ENCODE data around the gene CXCL5. TPM values are rescaled to one million over a fixed set of nuclear protein-coding genes. Genes with fewer than 3 reads are reported as not detected.

CXCL5 gene
- 0.28 and 0.45 TPM in 2 replicates for total RNA-seq
- long read RNA-seq, partial matches to known transcripts: 0 of 3 reads
- long read RNA-seq, other reads (novel, unspliced or antisense): 0 of 3 reads

GRCh38 chr4:73998040-73999011, at the start of gene CXCL5:
Gene CXCL5, minus strand, starts transcription at chr4:73998677. Its CDS starts 96 bp downstream, at chr4:73998581.
- H3K36me3 Mint-ChIP-seq (ENCODE audit: low read depth): no peaks in the 10 kb centered on the region
- H3K4me1 Mint-ChIP-seq: peaks cover 11% of the 10 kb centered on the region
- H3K27ac Mint-ChIP-seq (ENCODE audit: unreplicated experiment): peak within 1 kb of the TSS; percentile 50
- H3K4me3 Mint-ChIP-seq: peak within 1 kb of the TSS; percentile 82
- TF ChIP-seq CTCF (conservative IDR thresholded peaks at IDR 0.05): no peak
- peak; percentile 26 for DNase-seq (ENCODE audit: low read depth, low spot score)
- no peaks in the 10 kb centered on the region for H3K9me3 Mint-ChIP-seq
- H3K27me3 Mint-ChIP-seq (ENCODE audit: low read depth): peaks cover 43% of the 10 kb centered on the region

GRCh38 chr4:74047152-74047551, 48.7 kb upstream of the CXCL5 start:
- no peak for TF ChIP-seq CTCF (conservative IDR thresholded peaks at IDR 0.05)
- peaks cover 4% of the 10 kb centered on the region for H3K36me3 Mint-ChIP-seq (ENCODE audit: low read depth)
- H3K27me3 Mint-ChIP-seq (ENCODE audit: low read depth): peaks cover 20% of the 10 kb centered on the region
- no peaks in the 10 kb centered on the region for H3K4me1 Mint-ChIP-seq
- no peak overlapping the region for H3K27ac Mint-ChIP-seq (ENCODE audit: unreplicated experiment)
- H3K4me3 Mint-ChIP-seq: no peak overlapping the region
- H3K9me3 Mint-ChIP-seq: peaks cover 8% of the 10 kb centered on the region
- no peak for DNase-seq (ENCODE audit: low read depth, low spot score)

- no peak for TF ChIP-seq CTCF (conservative IDR thresholded peaks at IDR 0.05)
- H3K4me1 Mint-ChIP-seq: no peaks in the 10 kb centered on the region
- H3K9me3 Mint-ChIP-seq: peaks cover 8% of the 10 kb centered on the region
- no peak overlapping the region for H3K27ac Mint-ChIP-seq (ENCODE audit: unreplicated experiment)
- H3K27me3 Mint-ChIP-seq (ENCODE audit: low read depth): peaks cover 29% of the 10 kb centered on the region
- H3K36me3 Mint-ChIP-seq (ENCODE audit: low read depth): peaks cover 4% of the 10 kb centered on the region
- no peak for DNase-seq (ENCODE audit: low read depth, low spot score)
- no peak overlapping the region for H3K4me3 Mint-ChIP-seq
These were observed 47.3 kb upstream of the CXCL5 start for GRCh38 chr4:74045772-74046171.

- H3K4me3 Mint-ChIP-seq: no peak overlapping the region
- H3K27me3 Mint-ChIP-seq (ENCODE audit: low read depth): peaks cover 34% of the 10 kb centered on the region
- H3K9me3 Mint-ChIP-seq: peaks cover 8% of the 10 kb centered on the region
- H3K27ac Mint-ChIP-seq (ENCODE audit: unreplicated experiment): no peak overlapping the region
- H3K4me1 Mint-ChIP-seq: no peaks in the 10 kb centered on the region
- peaks cover 4% of the 10 kb centered on the region for H3K36me3 Mint-ChIP-seq (ENCODE audit: low read depth)
- DNase-seq (ENCODE audit: low read depth, low spot score): no peak
- TF ChIP-seq CTCF (conservative IDR thresholded peaks at IDR 0.05): no peak
These were observed 46.8 kb upstream of the CXCL5 start for GRCh38 chr4:74045247-74045646.

- H3K27me3 Mint-ChIP-seq (ENCODE audit: low read depth): peaks cover 39% of the 10 kb centered on the region
- peaks cover 8% of the 10 kb centered on the region for H3K9me3 Mint-ChIP-seq
- H3K36me3 Mint-ChIP-seq (ENCODE audit: low read depth): peaks cover 4% of the 10 kb centered on the region
- no peak overlapping the region for H3K27ac Mint-ChIP-seq (ENCODE audit: unreplicated experiment)
- H3K4me3 Mint-ChIP-seq: no peak overlapping the region
- DNase-seq (ENCODE audit: low read depth, low spot score): no peak
- TF ChIP-seq CTCF (conservative IDR thresholded peaks at IDR 0.05): no peak
- peaks cover under 1% of the 10 kb centered on the region for H3K4me1 Mint-ChIP-seq
These were observed 46.2 kb upstream of the CXCL5 start for GRCh38 chr4:74044677-74045076.

All from neural crest cell (in vitro differentiated cells).